Ecto neural progenitor cell (in vitro differentiated cells): ENCODE data around the gene CHPF.

Source experiments
- DNase-seq: peaks from one replicate; pipeline ENCODE4 v3.0.0-alpha.2; 2018; ENCODE audit warnings: low spot score

Gene CHPF

DNA sequence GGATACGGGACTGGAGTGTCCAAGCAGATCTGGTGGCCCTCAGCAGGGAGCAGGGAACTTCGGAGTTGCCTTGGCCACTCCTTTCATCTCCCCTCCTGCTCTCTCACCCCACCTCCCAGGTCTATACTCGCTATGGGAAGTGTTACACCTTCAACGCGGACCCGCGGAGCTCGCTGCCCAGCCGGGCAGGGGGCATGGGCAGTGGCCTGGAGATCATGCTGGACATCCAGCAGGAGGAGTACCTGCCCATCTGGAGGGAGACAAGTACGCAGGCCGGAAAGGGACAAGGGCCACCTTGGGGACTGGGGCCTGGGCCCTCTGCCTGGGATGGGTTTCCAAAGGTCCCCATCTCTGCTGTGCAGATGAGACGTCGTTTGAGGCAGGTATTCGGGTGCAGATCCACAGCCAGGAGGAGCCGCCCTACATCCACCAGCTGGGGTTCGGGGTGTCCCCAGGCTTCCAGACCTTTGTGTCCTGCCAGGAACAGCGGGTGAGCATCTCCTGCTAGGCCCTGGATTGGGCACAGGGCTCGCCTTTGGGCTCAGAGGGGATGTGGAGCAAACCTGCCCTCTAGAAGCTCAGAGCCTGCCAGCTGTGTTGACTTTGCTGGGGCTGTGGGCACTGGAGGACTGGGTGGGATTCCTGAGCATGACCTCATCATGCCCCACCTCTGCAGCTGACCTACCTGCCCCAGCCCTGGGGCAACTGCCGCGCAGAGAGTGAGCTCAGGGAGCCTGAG is 11.8 kb downstream of the CHPF start:
- no peak for DNase-seq

DNA sequence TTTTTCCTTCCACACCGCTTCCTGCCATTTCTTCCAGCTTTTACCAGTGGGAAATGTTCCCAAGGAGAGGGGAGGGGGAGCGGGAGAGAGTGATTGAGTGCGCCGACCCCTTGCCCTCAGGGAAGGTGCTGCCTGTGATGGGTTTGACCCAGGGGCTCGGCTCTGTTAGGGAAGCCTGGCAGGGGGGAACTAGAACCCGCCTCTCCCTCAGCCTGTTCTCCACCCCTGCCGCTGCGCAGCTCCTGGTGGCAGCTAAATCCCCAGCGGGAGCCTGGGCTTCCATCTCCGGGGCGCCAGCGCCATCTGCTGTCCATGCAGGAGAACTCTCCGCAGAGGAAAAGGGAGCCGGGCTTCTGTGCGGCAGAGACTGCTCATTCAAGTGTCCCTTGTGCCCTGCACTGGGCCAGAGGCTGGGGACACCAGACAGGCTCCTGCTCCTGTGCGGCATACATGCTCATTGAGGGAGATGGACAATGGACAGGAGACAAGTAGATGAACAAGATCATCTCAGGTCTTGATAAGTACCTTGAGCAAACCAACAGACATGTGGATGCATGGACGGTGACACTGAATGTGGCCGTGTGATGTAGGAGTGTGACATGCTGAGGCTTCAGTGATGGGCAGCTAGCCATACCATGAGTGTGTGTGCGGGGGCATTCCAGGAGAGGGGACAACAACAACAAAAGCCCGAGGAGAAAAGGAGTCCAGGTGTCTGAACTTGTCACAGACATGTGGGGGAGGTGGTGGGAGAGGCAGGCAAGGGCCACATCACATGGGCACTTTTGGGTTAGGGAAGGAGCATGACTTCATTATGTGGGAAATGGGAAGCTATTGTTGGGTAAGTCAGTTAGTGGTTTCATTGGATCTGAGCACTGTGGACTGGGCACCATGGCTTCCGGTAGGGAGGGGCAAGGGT is 13.3 kb downstream of the CHPF start:
- DNase-seq = peak; percentile 96

DNA sequence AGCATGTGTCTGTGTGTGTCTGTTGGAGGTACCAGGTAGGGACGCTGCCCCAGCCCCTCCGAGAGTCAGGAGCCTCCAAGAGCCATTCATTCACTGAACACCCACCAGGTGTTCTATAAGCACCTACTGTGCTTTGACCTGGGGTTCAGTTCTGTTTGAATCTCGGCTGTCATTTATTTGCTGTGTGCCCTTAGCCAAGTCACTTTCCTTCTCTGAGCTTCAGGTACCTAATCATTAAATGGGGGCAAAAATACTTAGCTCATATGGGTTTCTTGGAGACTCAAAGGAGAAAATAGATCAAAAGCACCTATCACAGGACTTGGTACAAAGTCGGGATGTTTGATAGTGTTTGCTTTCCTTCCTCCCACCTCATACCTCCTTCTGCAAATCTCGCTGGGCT is 16.1 kb downstream of the CHPF start:
- DNase-seq = no peak

DNA sequence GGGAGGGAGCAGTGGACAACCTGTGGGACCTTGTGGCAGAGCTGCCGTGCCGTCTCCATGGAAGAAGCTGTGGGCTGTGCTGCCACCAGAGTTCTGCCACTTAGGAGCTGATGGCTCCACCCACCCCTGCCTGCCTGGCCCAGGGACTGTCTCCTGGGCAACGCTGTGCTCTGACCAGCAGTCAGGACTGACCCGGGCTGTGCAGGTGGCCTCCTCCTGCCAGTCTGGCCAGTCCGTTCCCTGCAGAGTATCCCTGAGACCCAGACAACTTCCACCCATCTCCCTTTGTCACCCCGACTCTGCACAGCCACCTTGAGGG is 16.6 kb downstream of the CHPF start:
- DNase-seq = no peak

DNA sequence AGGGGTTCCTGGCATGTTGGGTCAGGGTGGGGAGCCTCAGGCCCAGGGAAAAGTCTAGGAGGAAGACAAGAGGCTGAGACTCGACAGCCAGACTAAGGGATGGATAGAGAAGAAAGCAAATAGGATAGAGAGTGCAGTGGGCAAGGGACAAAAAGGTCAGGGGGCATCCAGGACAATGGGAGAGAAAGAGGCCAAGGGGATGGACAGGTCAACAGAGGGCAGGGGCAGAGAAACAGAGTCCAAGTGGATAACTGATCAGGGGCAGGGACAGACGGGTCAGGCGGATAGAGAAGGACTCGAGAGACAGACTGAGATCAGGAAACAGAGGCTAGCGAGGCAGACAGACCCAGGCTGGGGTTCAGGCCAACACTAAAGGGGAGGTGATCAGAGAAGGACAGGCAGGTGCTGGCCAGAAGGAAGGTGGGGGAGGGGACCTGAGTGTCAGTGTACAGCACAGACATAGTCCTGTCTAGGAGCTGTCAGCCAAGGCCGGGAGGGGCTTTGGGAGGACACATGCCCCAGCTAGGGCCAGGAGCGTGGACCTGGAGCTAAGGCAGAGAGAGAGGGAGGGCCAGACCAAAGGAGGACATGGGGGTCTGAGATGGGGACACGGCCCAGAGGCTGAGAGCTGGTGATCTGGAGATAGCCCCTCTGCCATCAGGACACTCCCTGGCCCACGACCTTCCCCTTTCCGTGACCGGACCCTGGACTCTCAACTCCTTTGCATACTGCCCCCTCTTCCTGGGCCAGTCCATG is 17.1 kb downstream of the CHPF start:
- DNase-seq = no peak

DNA sequence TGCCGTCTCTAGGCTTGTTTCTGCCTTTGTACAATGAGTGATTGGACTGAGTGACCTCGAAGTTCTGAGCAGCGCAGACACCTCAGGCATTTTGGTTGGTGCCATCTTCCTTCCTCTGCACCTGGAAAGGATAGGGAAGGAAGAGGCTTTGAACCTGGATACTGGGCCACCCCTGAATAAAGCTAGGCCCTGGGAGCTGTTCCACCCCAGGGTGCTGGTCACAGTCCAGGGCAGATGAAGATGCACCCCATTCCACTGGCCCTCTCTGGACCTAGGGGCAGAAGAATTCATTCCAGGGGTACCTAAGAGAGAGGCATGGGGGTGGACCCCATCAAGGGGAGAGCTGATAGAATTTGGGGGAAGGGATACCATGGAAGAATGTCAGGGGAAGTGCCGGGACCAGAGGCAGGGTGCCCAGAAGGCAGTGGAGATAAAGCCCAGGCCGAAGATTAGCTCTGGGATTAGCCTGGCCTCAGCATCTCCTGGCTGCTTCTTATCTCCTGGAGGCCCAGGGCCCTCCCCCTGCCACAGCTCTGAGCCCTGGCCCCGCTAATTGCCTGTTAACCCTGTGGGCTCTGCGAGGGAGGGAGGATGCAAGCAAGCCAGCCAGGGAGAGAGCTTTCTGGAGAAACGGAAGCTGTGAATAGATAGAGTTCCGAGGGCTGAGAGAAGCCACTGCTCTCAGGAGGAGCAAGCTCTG is 17.9 kb downstream of the CHPF start:
- peak; percentile 82 for DNase-seq

DNA sequence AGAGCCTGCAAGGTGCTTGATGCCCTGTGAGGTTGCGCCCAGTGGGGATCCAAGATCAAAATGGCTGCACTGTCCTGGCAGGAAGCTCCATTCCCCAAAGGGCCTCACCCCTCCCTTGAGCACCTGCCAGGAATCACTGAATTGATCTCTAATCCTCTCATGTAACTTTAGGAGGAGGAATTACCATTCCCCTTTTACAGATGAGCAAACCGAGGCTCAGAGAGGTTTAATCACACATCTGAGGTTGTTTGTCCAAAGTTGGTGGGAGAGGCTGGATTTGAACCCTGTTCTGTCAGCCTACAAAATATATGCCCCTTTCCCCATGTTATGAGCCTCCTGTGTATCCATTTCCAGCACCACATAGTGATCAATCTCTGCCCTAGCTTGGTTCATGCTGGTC is 18.8 kb downstream of the CHPF start:
- DNase-seq = no peak

DNA sequence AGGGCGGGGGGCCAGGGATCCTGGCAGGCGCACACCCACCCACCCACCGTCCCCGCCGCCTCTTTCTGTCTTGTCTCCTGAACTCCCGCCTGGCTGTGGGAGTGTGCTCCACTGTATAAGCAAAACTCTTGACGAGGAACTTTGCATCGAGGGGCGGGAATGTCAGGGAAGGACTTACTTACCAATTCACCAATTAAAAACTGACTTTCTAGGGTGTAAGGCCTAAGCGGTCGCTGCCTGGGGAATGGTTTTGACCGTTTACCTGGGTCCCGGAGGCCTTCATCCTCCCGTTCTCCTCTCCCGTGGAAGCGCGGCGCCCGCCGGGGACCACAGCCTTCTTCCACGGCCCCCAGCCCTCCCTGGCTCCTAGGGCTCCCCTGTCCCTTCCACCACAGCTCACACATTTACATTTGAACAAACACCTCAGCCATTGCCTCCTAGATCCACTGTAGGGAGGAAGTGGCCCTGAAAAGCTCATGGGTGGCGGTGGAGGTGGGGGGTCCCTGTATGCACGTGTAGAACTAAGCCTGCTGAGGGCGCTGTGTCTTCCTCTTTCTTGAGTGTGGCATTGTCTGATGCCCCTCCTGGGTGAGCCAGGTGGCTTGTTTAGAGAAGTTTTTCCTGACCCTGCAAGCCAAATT is 20.5 kb downstream of the CHPF start:
- DNase-seq = no peak

DNA sequence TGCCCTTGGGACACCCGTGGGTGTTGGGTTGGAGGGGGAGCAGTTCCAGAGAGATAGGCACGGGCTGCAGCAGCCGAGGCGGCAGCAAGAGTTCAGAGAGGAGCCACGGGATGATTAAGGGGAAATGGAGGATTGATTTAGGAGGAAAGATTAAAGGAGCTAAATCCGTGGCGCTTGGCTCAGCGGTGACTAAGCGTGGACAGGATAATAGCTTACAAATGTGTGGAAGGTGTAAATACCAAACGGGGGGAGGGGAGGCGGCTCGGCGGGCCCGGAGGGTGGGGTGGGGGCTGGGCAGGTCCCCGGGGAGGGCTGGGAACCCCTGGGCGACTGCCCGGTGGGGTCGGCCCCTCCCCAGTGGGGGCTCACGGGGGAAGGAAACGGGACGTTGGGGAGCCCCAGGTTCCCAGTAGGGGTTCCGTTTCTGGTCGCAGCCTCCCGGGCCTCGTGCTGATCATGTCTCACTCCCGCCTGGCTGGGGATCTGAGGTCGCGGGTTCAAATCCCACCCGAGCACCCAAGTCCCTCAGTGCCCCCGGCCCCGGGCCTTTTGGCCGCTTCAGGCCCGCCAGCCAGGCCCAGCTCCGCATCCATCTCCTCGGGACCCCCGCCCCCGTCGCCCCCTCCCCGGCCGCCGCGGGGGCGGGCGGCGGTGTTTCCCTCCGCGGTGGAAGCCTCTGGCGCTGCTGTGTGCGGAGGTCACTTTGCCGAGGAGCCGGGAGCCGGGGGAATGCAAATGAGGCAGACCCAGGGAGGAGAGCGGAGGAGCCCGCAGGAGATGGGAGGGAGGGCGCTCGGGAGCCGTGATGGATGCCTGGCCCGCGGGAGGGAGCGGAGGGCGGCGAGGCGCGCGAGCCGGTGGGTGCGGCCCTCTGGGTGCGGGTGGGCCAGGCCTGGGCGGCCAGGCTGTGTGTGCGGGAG is 21.2 kb downstream of the CHPF start:
- peak; percentile 87 for DNase-seq

DNA sequence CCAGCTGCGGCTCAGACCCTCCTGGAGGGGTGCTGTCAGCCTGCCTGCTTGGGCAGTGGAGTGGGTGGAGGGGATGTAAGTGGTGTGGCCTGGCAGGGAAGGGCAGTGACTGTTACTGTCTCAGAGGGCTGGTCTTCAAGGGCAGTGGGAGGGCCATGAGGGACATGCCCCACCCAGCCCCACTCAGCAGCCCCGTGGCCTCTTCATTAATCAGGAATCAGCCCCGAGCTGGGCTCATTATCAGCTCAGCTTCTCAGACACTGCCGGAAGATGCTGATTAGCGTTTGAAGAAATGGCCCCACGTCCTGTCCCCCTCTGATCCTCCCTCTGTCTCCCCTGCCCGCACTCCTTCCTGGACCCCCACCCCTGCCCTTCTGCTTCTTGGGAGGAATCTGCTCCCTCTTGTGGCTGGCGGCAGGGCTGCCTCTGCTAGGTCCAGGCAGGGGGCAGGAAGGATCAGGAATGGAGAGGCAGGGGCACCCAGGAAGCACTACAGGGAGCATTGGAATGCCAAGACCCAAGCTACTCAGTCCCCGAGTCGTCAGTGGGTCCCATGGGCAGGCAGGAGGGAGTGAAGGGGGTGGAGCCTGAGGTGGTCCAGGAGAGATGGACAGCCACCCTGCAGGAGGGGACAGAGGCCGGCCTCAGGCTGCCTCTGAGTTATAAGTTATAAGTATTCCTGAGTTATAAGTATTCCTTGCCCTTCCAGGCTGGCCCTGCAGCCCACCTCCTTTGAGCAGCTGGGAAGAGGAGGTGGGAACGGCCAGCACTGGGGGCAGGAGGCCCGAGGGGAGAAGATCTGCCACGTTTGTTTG is 22.3 kb downstream of the CHPF start:
- DNase-seq = peak; percentile 83

DNA sequence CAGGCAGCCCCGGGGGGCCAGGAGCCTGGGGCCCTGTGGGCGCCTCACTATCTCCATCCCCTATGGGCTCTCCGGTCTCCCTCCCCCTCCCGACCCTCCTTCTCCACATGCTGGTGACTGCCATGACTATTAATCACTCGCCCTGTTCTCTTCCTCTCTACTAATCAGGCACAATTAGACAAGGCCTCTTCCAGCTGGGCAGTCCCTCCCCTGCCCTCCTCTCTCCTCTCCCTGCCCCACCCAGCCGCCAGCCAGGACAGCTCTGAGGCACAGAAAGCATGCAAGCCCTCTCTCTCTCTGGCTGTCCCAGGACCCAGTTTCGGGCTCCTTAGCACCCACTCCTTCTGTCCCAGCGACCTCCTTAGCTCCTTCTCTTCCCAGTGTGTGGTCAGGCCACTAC is 23.5 kb downstream of the CHPF start:
- no peak for DNase-seq

DNA sequence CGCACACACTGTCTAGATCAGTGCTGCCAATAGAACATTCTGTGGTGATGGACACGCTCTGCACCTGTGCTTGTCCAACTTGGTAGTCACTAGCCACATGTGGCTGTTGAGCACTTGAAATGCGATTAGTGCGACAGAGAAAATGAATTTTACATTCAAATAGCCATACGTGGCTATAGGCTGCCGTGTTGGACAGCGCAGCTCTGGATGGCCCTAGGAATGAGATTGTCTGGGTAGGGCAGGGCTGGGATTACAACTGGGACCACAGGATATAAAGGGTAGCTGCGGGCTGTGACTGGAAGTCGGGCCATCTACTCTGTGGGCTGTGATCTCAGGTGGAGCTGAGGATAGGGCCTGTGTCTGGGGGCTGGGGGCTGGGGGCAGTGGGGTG is 24.1 kb downstream of the CHPF start:
- DNase-seq = no peak

DNA sequence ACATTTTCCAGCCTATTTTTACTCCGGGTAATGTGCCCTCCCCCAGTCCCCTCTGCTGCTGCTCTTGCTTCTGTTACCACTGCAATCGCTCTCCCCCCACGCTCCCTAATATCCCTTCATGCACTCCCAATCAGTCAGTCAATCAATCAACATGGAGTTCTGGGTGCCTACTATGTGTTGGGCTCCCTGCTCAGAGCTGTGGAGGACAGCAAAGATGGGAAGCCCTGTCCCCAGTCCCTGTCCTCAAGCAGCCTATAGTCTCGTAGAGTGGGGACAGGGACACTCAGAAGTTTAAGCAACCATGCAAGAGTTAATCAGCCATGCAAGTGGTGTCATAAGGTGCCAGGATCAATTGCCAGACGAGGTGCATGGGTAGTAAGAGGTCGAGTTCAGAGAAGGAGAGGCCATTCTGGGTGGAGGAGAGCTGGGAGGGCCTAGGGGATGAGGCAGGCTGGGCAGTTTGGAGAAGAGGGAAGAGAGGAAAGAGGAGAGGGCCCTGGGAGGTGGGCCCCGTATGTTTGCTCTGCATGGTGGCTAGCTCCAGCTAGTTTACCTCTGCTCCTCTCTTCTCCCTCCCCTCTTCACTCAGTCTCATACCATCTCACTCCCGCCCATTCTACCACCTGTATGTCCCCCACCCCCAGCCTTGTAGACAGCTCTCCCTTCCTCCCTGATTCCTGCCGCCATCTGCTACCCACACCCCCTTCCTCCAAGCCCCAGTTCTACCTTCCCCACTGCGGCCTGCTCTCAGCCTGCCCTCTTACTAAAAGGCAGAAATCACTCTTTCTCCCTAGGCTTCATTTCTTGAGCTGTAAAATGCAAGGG is 25.4 kb downstream of the CHPF start:
- no peak for DNase-seq

DNA sequence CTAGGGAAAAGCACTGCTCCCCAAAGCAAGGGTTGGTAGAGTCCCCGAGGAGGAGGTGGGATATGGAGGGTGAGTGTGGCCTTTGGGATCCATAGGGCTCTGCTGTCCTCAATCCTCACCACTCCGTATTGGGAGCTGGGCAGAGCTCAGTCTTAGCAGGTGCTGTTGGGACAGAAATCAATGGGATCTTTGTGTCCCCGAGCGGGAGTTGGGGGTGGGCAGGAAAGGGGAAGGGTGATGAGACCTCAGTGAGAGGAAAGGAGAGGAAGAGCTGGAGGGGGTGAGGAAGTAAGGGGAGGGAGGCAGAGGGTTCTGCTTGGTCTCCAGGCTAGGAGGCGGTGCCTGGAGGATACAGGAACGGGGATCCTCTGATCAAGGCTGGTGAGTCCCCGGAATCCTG is 26.7 kb downstream of the CHPF start:
- DNase-seq = no peak

DNA sequence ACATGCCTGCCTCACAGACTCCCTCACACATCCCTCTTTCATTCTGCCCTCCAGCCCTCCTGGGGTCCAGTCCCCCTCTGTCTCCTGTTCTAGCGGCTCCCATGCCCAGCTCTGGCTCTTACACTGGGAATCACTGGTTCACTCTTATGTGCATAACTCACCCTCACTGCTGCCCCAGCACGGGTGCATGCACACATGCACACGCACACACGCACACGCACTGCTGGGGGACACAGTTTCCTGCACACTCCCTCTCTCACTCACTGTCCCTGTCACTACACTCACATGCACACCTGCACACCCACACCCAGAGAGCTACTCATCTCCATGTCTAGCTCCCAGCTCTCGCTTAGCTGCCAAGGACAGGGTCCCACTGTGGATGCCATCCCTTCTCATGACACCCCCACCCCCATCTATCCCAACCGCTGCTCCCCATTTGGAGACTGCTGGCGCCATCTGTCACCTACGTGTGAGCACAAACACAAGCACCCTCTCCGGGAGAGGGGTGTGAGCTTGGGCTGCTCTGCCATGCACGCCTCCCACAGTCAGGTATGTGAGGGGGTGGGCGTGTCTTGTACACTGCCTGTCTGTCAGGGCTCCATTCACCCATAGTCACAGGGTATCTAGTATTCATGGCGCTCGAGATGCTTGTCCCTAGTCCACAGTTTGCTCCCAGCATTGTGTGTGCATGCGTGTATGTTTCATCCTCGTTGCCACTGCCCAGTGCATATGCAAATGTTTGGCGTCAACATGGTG is 27.6 kb downstream of the CHPF start:
- no peak for DNase-seq

DNA sequence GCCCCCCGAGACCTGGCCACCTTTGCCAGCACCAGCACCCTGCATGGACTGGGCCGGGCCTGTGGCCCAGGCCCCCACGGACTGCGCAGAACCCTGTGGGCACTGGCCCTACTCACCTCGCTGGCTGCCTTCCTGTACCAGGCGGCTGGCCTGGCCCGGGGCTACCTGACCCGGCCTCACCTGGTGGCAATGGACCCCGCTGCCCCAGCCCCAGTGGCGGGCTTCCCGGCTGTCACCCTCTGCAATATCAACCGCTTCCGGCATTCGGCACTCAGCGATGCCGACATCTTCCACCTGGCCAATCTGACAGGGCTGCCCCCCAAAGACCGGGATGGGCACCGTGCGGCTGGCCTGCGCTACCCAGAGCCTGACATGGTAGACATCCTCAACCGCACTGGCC is 28.8 kb downstream of the CHPF start:
- DNase-seq = no peak

DNA sequence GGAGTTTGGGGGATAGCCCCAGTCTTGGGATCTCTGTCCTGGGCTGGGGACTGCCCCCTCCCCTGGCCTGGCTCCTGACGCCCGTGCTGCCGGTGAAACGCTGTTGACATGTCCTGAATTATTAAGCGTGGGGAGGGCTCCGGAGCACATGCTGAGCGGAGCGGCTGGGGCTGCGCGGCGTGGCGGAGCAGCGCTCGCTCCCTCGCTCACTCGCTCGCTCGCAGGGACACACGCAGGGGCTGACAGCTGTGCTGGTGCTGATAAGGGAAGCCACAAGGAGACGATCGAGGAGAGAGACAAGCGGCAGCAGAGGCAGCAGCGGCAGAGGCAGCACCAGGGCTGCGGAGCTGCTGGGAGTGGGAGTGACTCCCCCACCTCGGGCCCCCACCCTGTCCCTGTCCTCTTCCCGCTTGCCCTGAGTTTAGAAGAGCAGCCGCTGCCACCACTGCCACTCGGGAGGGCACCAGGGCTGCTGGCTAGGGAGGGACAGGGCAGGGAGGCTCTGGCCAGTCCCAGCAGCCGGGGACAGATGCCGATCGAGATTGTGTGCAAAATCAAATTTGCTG is 29.3 kb downstream of the CHPF start, which contains the start of gene ASIC4:
Gene ASIC4, plus strand, starts transcription at position 287 of the 566 bp plus-strand sequence. Its CDS starts 243 bp downstream, at position 530.
- peak; percentile 66 for DNase-seq

DNA sequence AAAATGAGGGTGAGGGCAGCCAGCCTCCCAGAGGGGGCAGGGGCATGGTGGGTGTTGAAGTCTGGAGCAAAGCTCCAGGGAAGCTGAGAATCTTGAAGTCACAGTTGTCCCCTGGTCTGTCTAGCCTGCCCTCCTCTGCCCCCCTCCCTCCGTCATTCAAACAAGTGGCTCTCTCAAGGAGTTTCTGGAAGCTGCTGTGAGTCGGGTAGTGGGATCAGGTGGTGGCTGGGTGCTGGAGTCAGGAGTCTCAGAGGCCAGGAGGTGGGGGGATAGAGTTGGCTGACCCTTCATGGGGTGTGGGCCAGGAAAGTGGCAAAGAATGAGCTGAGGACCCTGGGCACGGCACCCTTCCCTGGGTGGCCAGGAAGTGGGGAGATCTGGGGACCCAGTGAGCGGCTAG is 29.8 kb downstream of the CHPF start:
- DNase-seq = no peak
